ENCODE data around the gene EHMT1. TPM values are rescaled to one million over a fixed set of nuclear protein-coding genes. Genes with fewer than 3 reads are reported as not detected.

EHMT1 gene
- total RNA-seq, 2 experiments from 2014 or later: 145 to 295 TPM

DNA sequence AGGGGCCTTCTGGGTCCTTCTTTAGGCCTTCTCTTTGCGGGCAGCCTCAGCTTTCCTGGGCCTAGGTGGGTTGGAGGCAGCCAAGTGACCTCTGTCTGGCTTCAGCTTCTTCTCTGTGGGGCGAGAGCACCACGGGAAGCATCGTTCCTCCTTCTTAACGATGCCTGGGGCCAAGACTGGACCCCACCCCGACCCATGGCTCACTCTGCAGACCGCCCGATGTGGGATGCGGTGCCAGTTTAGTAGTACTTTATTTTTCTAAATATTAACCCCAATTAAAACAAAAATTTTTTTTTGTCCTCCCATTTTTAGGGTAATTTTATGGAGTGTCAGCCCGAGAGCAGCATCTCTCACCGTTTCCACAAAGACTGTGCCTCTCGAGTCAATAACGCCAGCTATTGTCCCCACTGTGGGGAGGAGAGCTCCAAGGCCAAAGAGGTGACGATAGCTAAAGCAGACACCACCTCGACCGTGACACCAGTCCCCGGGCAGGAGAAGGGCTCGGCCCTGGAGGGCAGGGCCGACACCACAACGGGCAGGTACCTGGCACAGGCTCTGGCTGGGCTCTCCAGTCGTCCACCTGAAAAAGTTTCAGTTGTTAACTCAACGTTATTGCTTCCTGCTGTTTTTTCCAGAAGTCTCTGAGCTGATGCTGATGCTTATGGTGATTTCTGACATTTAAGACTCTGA is 157.6 kb downstream of the EHMT1 start:
- Histone ChIP-seq H3K4me1 (ENCODE audit: insufficient read depth, low read length, poor library complexity, severe bottlenecking) (no peaks in the 10 kb centered on the region), H3K9me2 (ENCODE audit: insufficient read depth, low read length) (no peaks in the 10 kb centered on the region), H3K79me2 (ENCODE audit: insufficient read depth, low read depth, low read length) (no peaks in the 10 kb centered on the region), H4K20me1 (ENCODE audit: insufficient read depth, low read length) (no peaks in the 10 kb centered on the region), H3K27ac (ENCODE audit: low read depth, low read length, poor library complexity, severe bottlenecking) (no peak overlapping the region), H3K36me3 (ENCODE audit: insufficient read depth, low read length) (peaks cover 87% of the 10 kb centered on the region), H3K4me2 (ENCODE audit: low read length) (no peak overlapping the region), H3K9me3 (ENCODE audit: low read length) (no peaks in the 10 kb centered on the region), H2AFZ (ENCODE audit: low read length) (no peak overlapping the region), H3K4me3 (ENCODE audit: low read depth, low read length, poor library complexity, severe bottlenecking) (no peak overlapping the region)
- no TSS peak for BruUV-seq (replicated peaks)
- no peak for TF ChIP-seq EZH2phosphoT487 (IDR thresholded peaks at IDR 0.05; ENCODE audit: borderline replicate concordance, low read depth, low read length)
- TF ChIP-seq, protein P1, sequence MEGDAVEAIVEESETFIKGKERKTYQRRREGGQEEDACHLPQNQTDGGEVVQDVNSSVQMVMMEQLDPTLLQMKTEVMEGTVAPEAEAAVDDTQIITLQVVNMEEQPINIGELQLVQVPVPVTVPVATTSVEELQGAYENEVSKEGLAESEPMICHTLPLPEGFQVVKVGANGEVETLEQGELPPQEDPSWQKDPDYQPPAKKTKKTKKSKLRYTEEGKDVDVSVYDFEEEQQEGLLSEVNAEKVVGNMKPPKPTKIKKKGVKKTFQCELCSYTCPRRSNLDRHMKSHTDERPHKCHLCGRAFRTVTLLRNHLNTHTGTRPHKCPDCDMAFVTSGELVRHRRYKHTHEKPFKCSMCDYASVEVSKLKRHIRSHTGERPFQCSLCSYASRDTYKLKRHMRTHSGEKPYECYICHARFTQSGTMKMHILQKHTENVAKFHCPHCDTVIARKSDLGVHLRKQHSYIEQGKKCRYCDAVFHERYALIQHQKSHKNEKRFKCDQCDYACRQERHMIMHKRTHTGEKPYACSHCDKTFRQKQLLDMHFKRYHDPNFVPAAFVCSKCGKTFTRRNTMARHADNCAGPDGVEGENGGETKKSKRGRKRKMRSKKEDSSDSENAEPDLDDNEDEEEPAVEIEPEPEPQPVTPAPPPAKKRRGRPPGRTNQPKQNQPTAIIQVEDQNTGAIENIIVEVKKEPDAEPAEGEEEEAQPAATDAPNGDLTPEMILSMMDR (conservative IDR thresholded peaks at IDR 0.05; ENCODE audit: low read length): no peak
- ChIA-PET POLR2A (no interaction called here), CTCF (ENCODE audit: unreplicated experiment) (no interaction called here)
- no peak for DNase-seq (ENCODE audit: low spot score)
- intact Hi-C loops (cut with micrococcal nuclease; ENCODE audit: unreplicated experiment): loop anchor here (10.0 kb wide), 1 partner anchor 102 kb away; no protein-coding TSS in a partner anchor

DNA sequence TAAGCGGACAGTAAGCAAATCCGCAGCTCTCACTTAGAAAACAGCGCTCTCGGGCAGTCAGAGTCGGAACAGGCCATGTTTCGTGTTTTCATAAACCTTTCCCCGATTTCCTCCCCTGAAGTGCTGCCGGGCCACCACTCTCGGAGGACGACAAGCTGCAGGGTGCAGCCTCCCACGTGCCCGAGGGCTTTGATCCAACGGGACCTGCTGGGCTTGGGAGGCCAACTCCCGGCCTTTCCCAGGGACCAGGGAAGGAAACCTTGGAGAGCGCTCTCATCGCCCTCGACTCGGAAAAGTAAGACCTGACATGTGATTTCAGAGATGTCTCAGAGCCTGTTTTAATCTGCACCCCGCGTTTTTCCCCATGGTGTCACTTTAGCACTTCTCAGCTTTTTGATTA is 159.0 kb downstream of the EHMT1 start:
- Histone ChIP-seq H2AFZ (ENCODE audit: low read length) (no peak overlapping the region), H3K9me2 (ENCODE audit: insufficient read depth, low read length) (no peaks in the 10 kb centered on the region), H3K9me3 (ENCODE audit: low read length) (no peaks in the 10 kb centered on the region), H3K4me1 (ENCODE audit: insufficient read depth, low read length, poor library complexity, severe bottlenecking) (no peaks in the 10 kb centered on the region), H4K20me1 (ENCODE audit: insufficient read depth, low read length) (no peaks in the 10 kb centered on the region), H3K79me2 (ENCODE audit: insufficient read depth, low read depth, low read length) (no peaks in the 10 kb centered on the region), H3K4me3 (ENCODE audit: low read depth, low read length, poor library complexity, severe bottlenecking) (no peak overlapping the region), H3K4me2 (ENCODE audit: low read length) (no peak overlapping the region), H3K27ac (ENCODE audit: low read depth, low read length, poor library complexity, severe bottlenecking) (no peak overlapping the region), H3K36me3 (ENCODE audit: insufficient read depth, low read length) (peaks cover 87% of the 10 kb centered on the region)
- intact Hi-C loops (cut with micrococcal nuclease; ENCODE audit: unreplicated experiment): loop anchor here (10.0 kb wide), 1 partner anchor 103 kb away; no protein-coding TSS in a partner anchor
- no peak for DNase-seq (ENCODE audit: low spot score)
- TF ChIP-seq, protein P1 (conservative IDR thresholded peaks at IDR 0.05; ENCODE audit: low read length): no peak
- TF ChIP-seq EZH2phosphoT487 (IDR thresholded peaks at IDR 0.05; ENCODE audit: borderline replicate concordance, low read depth, low read length): no peak
- ChIA-PET CTCF (ENCODE audit: unreplicated experiment) (no interaction called here), POLR2A (no interaction called here)
- no TSS peak for BruUV-seq (replicated peaks)

DNA sequence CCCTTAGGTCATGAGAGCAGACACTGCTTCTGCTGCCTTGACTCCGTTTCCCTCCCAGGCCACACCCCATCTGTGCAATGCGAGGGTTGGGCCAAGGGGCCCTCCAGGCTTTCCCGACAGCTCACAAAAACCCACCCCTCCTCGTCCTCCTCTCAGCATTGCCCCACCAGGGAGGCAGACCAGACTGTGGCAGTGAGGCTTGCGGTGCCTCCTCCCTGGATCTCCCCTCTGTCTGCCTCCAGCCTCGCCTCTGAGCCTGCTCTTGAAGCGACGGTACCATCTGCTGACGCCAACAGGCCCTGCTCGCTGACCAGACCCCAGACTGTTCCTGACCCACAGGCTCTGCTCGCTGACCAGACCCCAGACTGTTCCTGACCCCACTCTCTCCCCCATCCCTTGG is 159.5 kb downstream of the EHMT1 start:
- Histone ChIP-seq H3K9me3 (ENCODE audit: low read length) (no peaks in the 10 kb centered on the region), H3K36me3 (ENCODE audit: insufficient read depth, low read length) (peaks cover 87% of the 10 kb centered on the region), H3K27ac (ENCODE audit: low read depth, low read length, poor library complexity, severe bottlenecking) (no peak overlapping the region), H3K4me2 (ENCODE audit: low read length) (no peak overlapping the region), H3K79me2 (ENCODE audit: insufficient read depth, low read depth, low read length) (no peaks in the 10 kb centered on the region), H3K9me2 (ENCODE audit: insufficient read depth, low read length) (no peaks in the 10 kb centered on the region), H2AFZ (ENCODE audit: low read length) (no peak overlapping the region), H3K4me1 (ENCODE audit: insufficient read depth, low read length, poor library complexity, severe bottlenecking) (no peaks in the 10 kb centered on the region), H4K20me1 (ENCODE audit: insufficient read depth, low read length) (no peaks in the 10 kb centered on the region), H3K4me3 (ENCODE audit: low read depth, low read length, poor library complexity, severe bottlenecking) (no peak overlapping the region)
- intact Hi-C loops (cut with micrococcal nuclease; ENCODE audit: unreplicated experiment): loop anchor here (10.0 kb wide), 1 partner anchor 104 kb away; no protein-coding TSS in a partner anchor
- no peak for DNase-seq (ENCODE audit: low spot score)
- TF ChIP-seq, protein P1 (conservative IDR thresholded peaks at IDR 0.05; ENCODE audit: low read length): no peak
- no peak for TF ChIP-seq EZH2phosphoT487 (IDR thresholded peaks at IDR 0.05; ENCODE audit: borderline replicate concordance, low read depth, low read length)
- ChIA-PET POLR2A (no interaction called here), CTCF (ENCODE audit: unreplicated experiment) (no interaction called here)
- no TSS peak for BruUV-seq (replicated peaks)
